Duodenal mucosa (tissue), 2 donors: ENCODE measurements around the gene PHACTR2.
"Not testable (repeated sequence)": the region's sequence is repeated elsewhere in the genome, so short reads cannot be mapped to it uniquely, and the experiment has no call there.

Source experiments
- H3K27ac ChIP-seq: one replicate; pipeline ENCODE4 v1.7.0; 2013; ENCODE audit warnings: low read depth, low read length
- H3K27me3 ChIP-seq, 2 donors: one replicate each; pipeline ENCODE4 v1.7.0; 2013; ENCODE audit warnings: low read length in 2 of 2, control low read depth in 1 of 2; ENCODE audit not compliant: insufficient read depth in 2 of 2, control insufficient read depth in 1 of 2
- H3K36me3 ChIP-seq, 2 donors: one replicate each; pipeline ENCODE4 v1.7.0; 2013; ENCODE audit warnings: low read length in 2 of 2, control low read depth in 1 of 2; ENCODE audit not compliant: insufficient read depth in 2 of 2, control insufficient read depth in 1 of 2
- H3K4me1 ChIP-seq, 2 donors: one replicate each; pipeline ENCODE4 v1.7.0; 2013; ENCODE audit warnings: low read length in 2 of 2, control low read depth in 1 of 2; ENCODE audit not compliant: insufficient read depth in 2 of 2, control insufficient read depth in 1 of 2
- H3K4me3 ChIP-seq, 2 donors: one replicate each; pipeline ENCODE4 v1.7.0; 2013; ENCODE audit warnings: low read length in 2 of 2, low read depth in 1 of 2
- H3K9ac ChIP-seq, 2 donors: one replicate each; pipeline ENCODE4 v1.7.0; 2013; ENCODE audit warnings: low read length in 2 of 2, low read depth in 1 of 2
- H3K9me3 ChIP-seq, 2 donors: one replicate each; pipeline ENCODE4 v1.7.0; 2013; ENCODE audit warnings: low read length in 2 of 2, control low read depth in 1 of 2; ENCODE audit not compliant: control insufficient read depth in 1 of 2

PHACTR2 gene

DNA sequence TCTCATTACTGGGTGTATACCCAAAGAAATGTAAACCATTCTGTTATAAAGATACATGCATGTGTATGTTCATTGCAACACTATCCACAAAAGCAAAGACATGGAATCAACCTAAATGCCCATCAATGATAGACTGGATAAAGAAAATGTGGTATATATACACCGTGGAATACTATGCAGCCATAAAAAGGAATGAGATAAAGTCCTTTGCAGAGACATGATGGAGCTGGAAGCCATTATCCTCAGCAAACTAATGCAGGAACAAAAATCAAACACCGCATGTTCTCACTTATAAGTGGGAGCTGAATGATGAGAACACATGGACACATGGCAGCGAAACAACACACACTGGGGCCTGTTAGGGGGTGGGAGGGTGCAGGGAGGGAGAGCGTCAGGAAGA, 26.4 kb upstream of the PHACTR2 start:
- peaks cover 9 to 17% of the 10 kb centered on the region in 2 donors for H3K4me1 ChIP-seq
- not testable (repeated sequence) for H3K27me3 ChIP-seq, H3K4me3 ChIP-seq, H3K27ac ChIP-seq, H3K9ac ChIP-seq, H3K36me3 ChIP-seq, H3K9me3 ChIP-seq

DNA sequence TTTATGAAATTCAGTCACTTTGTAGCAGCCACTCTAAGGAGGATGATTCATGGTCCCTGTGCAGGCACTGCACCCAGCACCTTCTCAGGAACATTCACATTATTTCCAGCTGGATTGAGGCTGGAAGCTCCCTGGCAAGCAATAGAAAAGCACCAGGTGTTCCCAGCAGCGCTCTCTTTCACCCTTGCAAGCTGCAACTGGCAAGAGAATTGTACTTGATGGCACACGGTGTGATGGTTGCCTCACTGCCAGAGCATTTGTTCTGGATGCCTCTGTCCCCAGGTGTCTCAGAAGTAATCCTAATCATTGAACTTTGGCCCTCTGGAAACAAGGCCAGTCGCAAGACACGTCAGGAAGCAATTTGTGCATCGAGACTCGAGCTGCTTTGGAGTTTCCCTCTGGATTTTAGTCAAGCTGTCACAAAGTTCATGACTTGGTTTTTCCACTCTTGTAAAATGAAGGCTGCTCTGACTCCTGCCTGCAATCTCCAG, 24.9 kb upstream of the PHACTR2 start:
- H3K4me1 ChIP-seq = peaks cover 9 to 17% of the 10 kb centered on the region in 2 donors
- peak overlapping the region in 1 of 2 donors; percentile 21 for H3K9ac ChIP-seq
- H3K4me3 ChIP-seq = peak overlapping the region in 1 of 2 donors; percentile 22
- peaks cover 3 to 4% of the 10 kb centered on the region in 2 donors for H3K9me3 ChIP-seq
- no peaks in the 10 kb centered on the region for H3K27me3 ChIP-seq
- H3K36me3 ChIP-seq = no peaks in the 10 kb centered on the region
- H3K27ac ChIP-seq = no peak overlapping the region

DNA sequence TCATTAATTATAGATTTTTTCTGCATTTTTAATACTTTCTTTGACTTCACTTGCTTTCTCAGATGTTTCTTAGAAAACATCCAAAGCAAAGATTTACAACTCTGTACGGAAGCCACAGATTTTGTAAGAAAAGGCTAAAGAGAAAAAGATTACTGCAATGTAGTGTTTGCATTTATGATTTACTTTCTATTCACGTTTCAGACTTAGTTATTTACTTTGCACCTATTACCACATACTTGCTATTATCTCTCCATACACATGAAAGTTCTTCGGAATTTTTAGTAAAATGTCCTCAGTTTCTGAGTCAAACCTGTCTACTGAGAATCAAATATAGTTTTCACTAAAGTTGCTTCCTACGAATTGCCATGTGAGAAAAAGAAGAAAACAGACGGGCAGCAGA, 22.2 kb upstream of the PHACTR2 start:
- Histone ChIP-seq H3K4me3 (no peak overlapping the region), H3K4me1 (peaks cover 9 to 17% of the 10 kb centered on the region in 2 donors), H3K27me3 (no peaks in the 10 kb centered on the region), H3K9me3 (peaks cover 7 to 11% of the 10 kb centered on the region in 2 donors), H3K27ac (no peak overlapping the region), H3K9ac (no peak overlapping the region), H3K36me3 (peaks cover 0 to 5% of the 10 kb centered on the region in 2 donors)

DNA sequence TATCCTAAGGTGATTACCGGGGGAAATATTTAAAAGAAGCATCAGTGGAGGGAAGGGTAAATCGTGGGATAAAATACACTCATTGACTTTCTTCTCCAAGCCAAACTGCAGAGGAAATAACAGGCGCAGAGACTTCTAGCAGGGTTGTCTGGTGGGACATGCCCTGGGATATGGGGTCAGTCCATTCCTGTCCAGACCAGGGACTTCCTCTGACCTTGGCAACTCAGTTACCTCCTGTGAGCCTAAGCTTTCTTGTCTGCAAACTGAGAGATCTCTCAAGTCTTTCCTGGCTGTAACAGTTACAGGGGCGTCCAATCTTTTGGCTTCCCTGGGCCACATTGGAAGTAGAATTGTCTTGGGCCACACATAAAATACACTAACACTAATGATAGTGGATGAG, 21.7 kb upstream of the PHACTR2 start:
- H3K36me3 ChIP-seq = peaks cover 0 to 5% of the 10 kb centered on the region in 2 donors
- H3K4me1 ChIP-seq = peaks cover 9 to 17% of the 10 kb centered on the region in 2 donors
- H3K27ac ChIP-seq = no peak overlapping the region
- no peak overlapping the region for H3K4me3 ChIP-seq
- no peaks in the 10 kb centered on the region for H3K27me3 ChIP-seq
- H3K9me3 ChIP-seq = peaks cover 7 to 12% of the 10 kb centered on the region in 2 donors
- no peak overlapping the region for H3K9ac ChIP-seq

DNA sequence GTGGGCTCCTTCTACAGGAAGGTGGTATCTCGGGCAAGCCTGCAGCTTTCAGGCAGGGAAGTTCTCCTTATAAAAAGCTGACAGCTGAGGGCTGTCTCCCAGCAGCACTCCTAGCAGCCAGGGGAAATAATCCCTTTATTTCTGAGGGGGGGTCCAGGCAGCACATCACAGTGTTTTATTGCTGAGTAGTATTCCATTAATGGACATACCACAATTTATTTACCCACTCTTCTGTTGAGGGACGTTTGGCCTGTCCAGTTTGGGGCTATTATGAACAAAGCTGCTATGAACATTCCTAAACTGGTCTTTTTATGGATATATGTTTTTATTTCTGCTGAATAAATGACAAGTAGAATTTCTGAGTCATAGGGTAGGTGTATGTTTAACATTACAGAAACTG, 20.0 kb upstream of the PHACTR2 start:
- peaks cover 4 to 10% of the 10 kb centered on the region in 2 donors for H3K4me1 ChIP-seq

DNA sequence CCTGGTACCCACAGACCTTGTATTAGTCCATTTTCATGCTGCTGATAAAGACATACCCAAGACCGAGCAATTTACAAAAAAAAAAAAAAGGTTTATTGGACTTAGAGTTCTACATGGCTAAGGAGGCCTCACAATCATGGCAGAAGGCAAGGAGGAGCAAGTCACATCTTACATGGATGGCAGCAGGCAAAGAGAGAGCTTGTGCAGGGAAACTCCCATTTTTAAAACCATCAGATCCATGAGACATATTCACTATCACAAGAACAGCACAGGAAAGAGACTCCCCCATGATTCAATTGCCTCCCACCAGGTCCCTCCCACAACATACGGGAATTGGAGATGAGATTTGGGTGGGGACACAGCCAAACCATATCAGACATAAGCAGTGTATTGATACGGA, 17.6 kb upstream of the PHACTR2 start:
- H3K27me3 ChIP-seq, H3K27ac ChIP-seq, H3K36me3 ChIP-seq, H3K4me3 ChIP-seq, H3K4me1 ChIP-seq, H3K9ac ChIP-seq: not testable (repeated sequence)
- H3K9me3 ChIP-seq = peaks cover 12% of the 10 kb centered on the region in 2 donors

More for the DNA sequence above, 20.0 kb upstream of the PHACTR2 start:
- Histone ChIP-seq H3K9ac (no peak overlapping the region), H3K36me3 (peaks cover 0 to 5% of the 10 kb centered on the region in 2 donors), H3K27ac (no peak overlapping the region), H3K9me3 (peaks cover 7 to 12% of the 10 kb centered on the region in 2 donors), H3K27me3 (no peaks in the 10 kb centered on the region), H3K4me3 (no peak overlapping the region)

DNA sequence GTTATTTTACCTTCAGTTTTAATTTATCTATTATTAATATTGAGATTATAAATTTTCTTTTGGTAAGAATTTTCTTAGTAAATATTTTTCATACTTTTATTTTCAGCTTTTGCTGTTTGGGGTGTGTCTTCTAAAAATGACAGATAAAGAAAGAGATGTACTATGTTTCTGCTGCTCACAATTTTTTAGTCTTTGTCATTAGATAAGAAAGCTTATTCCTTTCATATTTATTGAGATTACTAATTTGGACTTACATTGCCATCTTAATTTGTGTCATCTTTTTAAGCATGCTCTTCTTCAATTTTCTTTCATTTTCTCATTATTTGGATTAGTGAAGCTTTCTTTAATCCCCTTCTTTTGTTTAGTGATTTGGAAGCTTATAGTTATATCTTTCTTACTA, 13.6 kb upstream of the PHACTR2 start:
- Histone ChIP-seq H3K4me1 (no peaks in the 10 kb centered on the region), H3K36me3 (peaks cover 0 to 5% of the 10 kb centered on the region in 2 donors), H3K4me3 (no peak overlapping the region), H3K27me3 (no peaks in the 10 kb centered on the region), H3K27ac (no peak overlapping the region), H3K9ac (no peak overlapping the region), H3K9me3 (peaks cover 8 to 9% of the 10 kb centered on the region in 2 donors)

DNA sequence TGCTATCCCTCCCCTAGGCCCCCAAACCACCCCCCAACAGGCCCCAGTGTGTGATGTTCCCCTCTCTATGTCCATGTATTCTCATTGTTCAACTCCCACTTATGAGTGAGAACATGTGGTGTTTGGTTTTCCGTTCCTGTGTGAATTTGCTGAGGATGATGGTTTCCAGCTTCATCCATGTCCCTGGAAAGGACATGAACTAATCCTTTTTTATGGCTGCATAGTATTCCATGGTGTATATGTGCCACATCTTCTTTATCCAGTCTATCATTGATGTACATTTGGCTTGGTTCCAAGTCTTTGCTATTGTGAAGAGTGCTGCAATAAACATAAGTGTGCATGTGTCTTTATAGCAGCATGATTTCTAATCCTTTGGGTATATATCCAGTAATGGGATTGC, 11.8 kb upstream of the PHACTR2 start:
- H3K4me1 ChIP-seq, H3K9me3 ChIP-seq, H3K27me3 ChIP-seq, H3K9ac ChIP-seq, H3K36me3 ChIP-seq, H3K27ac ChIP-seq, H3K4me3 ChIP-seq: not testable (repeated sequence)

DNA sequence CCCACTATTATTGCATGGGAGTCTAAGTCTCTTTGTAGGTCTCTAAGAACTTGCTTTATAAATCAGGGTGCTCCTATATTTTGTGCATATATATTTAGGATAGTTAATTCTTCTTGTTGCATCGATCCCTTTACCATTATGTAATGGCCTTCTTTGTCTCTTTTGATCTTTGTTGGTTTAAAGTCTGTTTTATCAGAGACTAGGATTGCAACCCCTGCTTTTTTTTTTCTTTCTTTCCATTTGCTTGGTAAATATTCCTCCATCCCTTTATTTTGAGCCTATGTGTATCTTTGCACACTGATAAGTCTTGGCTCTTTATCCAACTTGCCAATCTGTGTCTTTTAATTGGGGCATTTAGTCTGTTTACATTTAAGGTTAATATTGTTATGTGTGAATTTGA, 8.3 kb upstream of the PHACTR2 start:
- H3K36me3 ChIP-seq, H3K27ac ChIP-seq, H3K27me3 ChIP-seq, H3K9ac ChIP-seq, H3K9me3 ChIP-seq, H3K4me3 ChIP-seq: not testable (repeated sequence)
- H3K4me1 ChIP-seq = peaks cover 0 to 12% of the 10 kb centered on the region in 2 donors

DNA sequence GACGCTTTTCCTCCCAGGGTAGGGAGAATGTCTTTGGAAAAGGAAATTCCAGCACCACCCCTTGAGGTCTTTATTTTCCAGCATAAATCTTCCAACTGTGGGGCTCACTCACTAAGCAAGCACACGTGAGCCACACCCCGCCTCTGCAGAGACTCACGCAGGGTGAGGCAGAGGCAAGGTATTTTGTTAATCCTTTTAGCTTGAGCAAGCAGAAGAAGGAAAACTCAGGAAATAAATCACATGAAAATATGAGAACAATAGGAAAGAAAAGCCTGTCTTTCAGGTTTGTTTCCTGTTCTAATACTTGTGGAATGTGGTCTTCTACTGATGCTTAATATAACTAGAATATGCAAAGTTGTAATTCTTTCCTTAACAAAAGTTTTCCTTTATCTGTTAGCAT, 4.1 kb upstream of the PHACTR2 start:
- Histone ChIP-seq H3K27me3 (no peaks in the 10 kb centered on the region), H3K27ac (no peak overlapping the region), H3K9ac (no peak overlapping the region), H3K36me3 (no peaks in the 10 kb centered on the region), H3K4me3 (no peak overlapping the region), H3K9me3 (no peaks in the 10 kb centered on the region), H3K4me1 (peaks cover 0 to 18% of the 10 kb centered on the region in 2 donors)
